Measurements from ENCODE around the gene SLC22A9.

The SLC22A9 gene

GRCh38 chr11:63445720-63446119, 76.1 kb downstream of the SLC22A9 start:
- DNase-seq = no peak

- DNase-seq = no peak
These were observed 79.1 kb downstream of the SLC22A9 start for GRCh38 chr11:63448646-63449045.

- no peak for DNase-seq
These were observed 90.0 kb downstream of the SLC22A9 start for GRCh38 chr11:63459586-63459985.

All from cortex of kidney (tissue), 1 donor.